HG02763 (cell line): Measurements from ENCODE around the gene DGCR8.
"Not testable (repeated sequence)": the region's sequence is repeated elsewhere in the genome, so short reads cannot be mapped to it uniquely, and the experiment has no call there.

Source experiments
- ATAC-seq: cut with Tn5 transposase; IDR thresholded peaks from one replicate; pipeline ENCODE4 v1.9.1; 2021; ENCODE audit warnings: mild to moderate bottlenecking, moderate library complexity; ENCODE audit not compliant: unreplicated experiment

The DGCR8 gene

DNA sequence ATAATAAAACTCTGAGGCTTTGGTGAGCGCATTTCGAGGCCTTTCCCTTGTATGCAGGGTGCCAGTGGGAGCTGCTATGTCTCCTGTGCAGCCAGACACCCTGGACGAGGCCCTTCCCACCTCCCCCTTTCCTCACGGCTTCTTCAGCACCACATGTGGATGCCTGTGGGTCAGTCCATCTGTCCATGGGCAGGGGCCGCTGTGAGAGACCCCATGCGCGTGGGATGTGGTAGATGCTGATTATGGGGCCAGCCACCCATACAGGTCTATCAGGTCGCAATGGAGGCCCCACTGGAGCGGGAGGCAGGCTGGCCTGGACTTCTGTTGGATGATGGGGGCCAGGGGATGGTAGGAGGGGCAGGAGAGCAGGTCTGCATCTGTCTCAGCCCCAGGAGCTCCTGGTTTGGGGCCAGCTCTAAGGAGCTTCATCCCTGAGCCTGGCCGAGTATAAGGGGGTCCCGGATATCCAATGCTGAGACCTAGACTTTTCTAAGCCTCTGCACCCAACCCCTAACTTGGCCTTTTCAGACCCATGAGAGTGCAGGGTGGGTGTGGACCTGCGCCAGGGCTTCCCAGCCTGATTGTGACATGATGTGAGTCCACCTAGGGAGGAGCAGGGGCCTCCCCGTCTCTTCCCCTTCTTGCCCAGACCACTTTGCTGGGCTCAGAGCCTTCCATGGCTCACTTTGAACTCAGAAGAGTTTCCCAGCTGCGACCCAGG lies 14.0 kb upstream of the DGCR8 start:
- ATAC-seq, result no peak

GRCh38 chr22:20066617-20067383 lies 13.2 kb upstream of the DGCR8 start:
- ATAC-seq, result no peak

DNA sequence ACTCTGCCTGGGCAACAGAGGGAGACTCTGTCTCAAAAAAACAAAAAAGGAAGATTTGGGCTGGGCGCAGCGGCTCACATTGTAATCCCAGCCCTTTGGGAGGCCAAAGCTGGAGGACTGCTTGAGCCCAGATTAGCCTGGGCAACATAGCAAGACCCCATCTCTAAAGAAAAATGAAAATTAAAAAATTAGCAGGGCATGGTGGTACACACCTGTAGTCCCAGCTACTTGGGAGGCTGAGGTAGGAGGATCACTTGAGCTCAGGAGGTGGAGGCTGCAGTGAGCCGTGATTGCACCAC lies 12.7 kb upstream of the DGCR8 start:
- ATAC-seq, result not testable (repeated sequence)

- ATAC-seq, result no peak
Measured at GRCh38 chr22:20068640-20069039, 11.4 kb upstream of the DGCR8 start.

DNA sequence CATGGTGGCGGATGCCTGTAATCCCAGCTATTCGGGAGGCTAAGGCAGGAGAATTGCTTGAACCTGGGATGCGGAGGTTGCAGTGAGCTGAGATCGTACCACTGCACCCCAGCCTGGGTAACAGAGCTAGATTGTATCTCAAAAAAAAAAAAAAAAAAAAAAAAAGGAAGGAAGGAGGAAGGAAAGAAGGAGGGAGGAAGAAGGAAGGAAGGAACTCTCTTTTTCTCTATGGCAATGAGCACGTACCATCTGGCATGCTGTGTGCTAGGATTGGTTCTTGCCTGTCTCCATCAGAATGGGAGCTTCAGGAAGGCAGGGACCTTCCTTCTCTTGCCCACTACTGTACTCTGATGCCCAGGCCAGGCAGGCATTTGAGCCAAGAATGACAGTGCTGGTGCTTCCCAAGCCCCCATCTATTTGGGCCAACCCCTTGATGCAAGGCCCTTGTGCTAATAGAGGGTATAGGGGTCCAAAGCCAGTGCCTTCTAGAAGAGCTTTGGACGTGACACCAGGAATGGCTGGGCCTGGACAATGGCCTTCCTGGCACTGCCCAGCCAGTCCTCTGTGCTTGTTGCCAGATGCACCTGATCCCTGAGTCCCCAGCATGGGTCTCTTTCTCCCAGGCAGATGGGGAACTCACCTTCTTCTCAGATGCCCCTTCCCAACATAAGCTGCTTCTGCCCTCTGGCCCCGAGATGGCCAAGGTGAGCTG lies 10.6 kb upstream of the DGCR8 start:
- ATAC-seq, result no peak

- no peak for ATAC-seq
Measured at GRCh38 chr22:20071524-20071972, 8.5 kb upstream of the DGCR8 start.

DNA sequence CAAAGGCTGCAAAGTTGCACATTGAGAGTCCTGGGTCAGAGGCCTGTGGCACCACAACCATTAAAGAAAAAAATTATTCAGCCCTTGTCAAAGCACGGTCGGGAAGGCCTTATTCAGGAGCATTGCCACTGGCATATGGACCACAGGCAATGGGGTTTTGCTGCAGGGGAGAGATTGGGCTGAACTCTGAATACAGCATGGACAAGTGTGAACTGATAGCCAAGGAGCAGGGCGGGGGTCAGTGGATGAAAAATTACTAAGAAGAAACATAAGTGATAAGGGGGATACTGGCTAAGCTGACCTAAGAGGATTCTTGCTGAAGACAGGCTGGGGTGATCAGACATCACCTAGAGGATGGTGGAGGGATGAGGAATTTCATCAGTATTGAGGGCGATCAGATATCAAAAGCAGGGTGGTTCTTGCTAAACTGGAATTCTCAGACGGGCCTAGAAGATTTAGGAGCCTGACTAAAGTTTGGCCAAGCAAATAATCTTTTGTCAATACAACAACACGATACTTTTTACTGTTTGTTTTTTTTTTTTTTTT lies 3.3 kb upstream of the DGCR8 start:
- ATAC-seq, result no peak

GRCh38 chr22:20080445-20080775 lies 369 bp downstream of the DGCR8 start:
- peak; percentile 61 for ATAC-seq

DNA sequence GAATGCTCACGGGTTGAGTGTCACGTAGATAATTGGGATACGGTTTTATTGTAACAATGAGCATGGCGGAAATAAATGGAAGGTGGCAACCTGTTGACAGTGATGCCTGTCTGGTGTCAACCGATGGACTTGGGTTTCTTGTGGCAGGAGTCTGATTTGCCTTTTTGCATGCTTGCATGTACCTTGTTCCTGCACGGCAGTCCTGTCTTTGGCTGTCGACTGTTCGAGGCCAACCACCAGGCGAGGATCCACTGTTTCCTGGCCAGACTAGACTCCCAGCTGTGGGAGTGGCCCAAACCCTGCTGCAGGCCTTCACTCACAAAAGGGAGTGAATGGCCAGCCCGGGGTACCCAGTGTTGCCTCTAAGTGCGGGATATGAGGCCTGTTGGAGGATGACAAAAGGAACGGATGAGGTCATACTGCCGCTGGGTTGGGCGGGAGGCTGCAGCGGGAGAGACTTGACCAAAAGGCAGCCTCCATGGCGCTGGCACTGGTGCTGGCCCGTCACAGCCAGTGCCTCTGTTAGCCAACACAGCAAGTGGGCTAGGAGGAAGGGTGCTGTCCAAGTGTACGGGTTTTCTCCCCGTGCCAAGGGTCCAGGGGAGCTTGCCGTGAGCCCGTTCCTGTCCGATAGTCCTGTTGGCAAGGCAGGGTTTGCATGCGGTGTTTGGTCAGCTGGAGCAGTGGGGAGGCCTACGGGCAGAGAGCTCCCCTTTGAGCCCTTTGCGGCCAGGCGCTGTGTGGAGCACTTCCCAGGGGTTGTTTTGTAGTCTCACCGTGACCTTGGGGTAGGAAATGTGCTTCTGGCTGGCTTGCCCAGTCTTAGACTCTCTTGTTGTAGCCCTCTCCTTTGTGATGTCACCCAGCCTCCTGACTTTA lies 974 bp downstream of the DGCR8 start:
- no peak for ATAC-seq

GRCh38 chr22:20083157-20083890 lies 3.3 kb downstream of the DGCR8 start:
- no peak for ATAC-seq

- ATAC-seq, result no peak
Measured at GRCh38 chr22:20083891-20084546, 4.0 kb downstream of the DGCR8 start.

DNA sequence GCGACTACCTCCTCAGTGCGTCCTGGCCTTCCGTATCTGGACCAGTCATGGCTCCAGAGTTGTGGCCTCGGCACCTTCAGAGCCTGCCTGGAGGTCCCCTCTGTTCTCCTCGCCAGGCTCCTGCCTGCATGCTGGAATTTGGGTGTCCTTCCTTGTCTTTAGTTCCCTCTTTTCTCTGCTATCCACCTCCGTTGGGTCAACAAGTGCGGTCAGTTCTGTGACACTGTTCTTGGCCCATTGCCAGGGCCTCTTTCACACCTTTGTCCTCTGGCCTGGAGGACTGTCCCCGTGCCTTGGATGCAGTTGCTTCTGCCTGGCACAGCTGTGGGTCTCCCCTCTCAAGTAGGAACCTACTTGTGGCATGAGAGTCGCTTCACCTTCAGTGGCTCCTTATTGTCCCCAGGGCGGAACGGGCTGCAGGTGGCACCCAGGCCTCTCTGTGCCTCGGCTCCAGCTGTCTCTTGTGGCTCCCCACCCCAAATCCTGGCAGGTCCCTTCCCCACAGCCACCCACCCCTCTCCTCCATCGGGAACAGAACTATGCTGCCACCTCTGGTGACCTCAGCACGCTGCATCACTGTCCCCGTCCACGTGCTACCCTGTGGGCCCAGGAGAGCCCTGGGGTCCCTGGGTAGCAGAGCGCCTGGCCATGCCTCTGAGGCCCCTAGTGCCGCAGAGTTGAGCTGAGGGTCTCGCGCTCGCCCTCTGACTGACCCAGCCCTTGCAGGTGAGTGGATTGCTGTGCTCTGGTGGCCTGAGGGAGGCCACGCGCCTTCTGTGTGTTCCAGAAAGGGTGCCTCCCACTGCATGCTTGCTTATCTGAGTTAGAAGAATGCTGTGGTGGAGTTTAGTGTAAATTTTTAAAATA lies 4.7 kb downstream of the DGCR8 start:
- ATAC-seq, result no peak

DNA sequence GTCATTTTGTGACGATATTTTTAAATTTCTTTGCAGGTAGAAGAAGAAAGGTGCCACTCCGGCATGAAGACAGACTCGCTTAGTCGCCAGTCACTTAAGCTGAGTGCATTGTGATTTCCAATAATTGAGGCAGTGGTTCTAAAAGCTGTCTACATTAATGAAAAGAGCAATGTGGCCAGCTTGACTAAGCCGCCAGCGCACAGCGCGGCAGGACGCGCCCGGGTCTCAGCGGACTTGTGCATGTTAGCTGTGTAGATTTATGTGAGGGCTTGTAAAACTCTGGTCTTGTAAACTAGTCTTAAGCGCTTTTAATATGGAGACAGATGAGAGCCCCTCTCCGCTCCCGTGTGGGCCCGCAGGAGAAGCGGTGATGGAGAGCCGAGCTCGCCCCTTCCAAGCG lies 5.6 kb downstream of the DGCR8 start:
- ATAC-seq, result no peak

- no peak for ATAC-seq
Measured at GRCh38 chr22:20086101-20086599, 6.1 kb downstream of the DGCR8 start.

DNA sequence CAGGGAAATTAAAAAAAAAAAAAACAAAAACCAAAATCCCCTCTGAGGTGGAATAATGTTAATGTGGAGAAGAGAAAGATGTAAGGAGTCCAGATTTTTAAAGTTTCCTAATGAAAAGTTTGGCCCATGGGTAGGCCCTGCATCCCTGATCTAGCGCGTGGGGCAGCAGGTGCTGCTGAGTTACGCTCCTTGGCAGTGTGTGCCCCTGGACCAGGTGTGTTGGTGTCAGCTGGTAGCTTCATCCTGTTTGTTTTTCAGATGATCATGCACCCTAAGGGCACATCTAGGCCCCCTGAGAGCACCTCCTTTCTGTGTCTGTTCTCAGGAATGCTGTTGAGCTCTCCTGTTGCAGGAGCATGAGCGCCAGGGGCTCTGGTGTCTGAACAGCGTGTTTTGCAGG lies 6.7 kb downstream of the DGCR8 start:
- no peak for ATAC-seq

GRCh38 chr22:20087319-20088262 lies 7.5 kb downstream of the DGCR8 start:
- no peak for ATAC-seq

GRCh38 chr22:20088263-20088648 lies 8.2 kb downstream of the DGCR8 start:
- no peak for ATAC-seq
